Fibroblast of skin of left biceps (primary cell): Measurements from ENCODE around the gene RASSF10.
A peak's percentile ranks its signal among the peaks of the same experiment; 100 is the strongest.

Experiments
- DNase-seq, 2 experiments: peaks; one replicate each; pipeline ENCODE4 v3.0.0-alpha.2; 2013; ENCODE audit warnings: low read depth in 2 of 2

RASSF10 gene

DNA sequence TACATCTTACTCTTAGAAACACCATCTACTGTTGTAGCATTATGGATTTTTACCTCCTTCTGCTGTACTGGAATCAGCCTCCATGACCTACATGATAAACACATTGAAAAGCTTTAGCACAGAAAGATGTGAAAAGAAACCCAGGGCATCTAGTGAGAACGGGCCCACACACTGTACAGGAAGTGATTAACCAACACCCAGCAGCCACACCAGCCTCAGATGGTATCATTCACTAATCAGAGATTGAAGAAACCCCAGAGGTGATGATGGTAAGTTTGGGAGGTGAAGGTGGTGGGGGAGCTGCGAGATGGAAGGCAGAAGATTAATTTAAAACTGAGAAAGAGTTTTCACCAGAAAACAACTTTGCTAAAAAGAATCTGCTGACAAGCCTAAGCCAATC is 46.1 kb downstream of the RASSF10 start:
- DNase-seq, result no peak

GRCh38 chr11:13061294-13061990 is 52.3 kb downstream of the RASSF10 start:
- peak; percentile 11 to 26 for DNase-seq
